HG03175 (cell line): ENCODE data around the gene ATP10A.
"Not testable (repeated sequence)": the region's sequence is repeated elsewhere in the genome, so short reads cannot be mapped to it uniquely, and the experiment has no call there.

Experiments
- ATAC-seq: cut with Tn5 transposase; IDR thresholded peaks from one replicate; pipeline ENCODE4 v1.9.1; 2021; ENCODE audit warnings: mild to moderate bottlenecking, moderate library complexity; ENCODE audit not compliant: unreplicated experiment

The ATP10A gene

DNA sequence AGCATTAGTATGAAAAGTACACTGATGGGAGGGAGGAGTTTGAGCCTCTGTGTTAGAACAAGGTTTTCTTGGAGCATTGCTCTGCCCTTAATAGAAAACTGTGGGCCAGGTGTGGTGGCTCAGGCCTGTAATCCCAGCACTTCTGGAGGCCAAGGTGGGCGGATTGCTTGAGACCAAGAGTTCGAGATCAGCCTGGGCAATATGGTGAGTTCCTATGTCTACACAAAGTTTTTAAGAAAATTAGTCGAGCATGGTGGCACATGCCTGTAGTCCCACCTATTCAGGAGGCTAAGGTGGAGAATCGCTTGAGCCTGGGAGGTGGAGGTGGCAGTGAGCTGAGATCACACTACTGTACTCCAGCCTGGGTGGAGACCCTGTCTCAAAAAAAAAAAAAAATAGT lies 103.7 kb downstream of the ATP10A start:
- no peak for ATAC-seq

DNA sequence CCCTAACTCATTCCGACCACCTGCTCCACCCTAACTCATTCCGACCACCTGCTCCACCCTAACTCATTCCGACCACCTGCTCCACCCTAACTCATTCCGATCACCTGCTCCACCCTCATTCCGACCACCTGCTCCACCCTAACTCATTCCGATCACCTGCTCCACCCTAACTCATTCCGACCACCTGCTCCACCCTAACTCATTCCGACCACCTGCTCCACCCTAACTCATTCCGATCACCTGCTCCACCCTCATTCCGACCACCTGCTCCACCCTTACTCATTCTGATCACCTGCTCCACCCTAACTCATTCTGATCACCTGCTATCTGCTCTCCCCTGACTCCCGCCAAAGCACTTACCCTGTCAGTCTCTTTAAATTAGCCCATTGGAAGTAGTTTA lies 104.5 kb downstream of the ATP10A start:
- ATAC-seq = not testable (repeated sequence)

DNA sequence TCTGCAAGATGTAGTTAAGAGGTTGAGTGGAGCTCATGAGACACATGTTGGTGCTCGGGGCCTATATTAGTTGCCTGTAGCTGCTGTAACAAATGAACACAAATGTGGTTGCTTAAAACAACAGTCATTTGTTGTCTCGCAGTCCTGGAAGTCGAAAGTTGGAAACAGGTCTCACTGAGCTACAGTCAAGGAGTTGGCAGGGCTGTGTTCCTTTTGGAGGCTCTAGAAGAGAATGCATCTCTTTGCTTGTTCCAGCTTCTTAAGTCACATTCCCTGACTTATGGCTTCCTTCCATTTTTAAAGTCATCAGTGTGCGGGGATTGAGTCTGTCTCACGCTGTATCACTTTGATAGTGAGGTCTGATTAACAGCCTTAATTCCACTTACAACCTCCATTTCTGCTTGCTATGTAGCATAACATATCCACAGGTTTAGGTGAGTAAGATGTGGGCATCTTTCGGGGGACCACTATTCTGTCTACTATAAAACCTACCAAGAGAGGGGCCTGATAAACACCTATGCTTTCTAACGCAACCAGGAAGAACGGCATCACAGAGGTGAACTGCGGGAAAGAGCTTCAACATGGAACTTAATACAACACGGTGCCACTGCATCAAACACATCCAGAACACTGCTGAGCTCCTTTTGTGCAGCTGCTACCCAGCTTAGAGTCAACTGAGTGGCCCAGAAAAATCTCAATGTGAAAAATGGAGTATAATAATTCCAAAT lies 119.4 kb downstream of the ATP10A start:
- ATAC-seq = no peak

DNA sequence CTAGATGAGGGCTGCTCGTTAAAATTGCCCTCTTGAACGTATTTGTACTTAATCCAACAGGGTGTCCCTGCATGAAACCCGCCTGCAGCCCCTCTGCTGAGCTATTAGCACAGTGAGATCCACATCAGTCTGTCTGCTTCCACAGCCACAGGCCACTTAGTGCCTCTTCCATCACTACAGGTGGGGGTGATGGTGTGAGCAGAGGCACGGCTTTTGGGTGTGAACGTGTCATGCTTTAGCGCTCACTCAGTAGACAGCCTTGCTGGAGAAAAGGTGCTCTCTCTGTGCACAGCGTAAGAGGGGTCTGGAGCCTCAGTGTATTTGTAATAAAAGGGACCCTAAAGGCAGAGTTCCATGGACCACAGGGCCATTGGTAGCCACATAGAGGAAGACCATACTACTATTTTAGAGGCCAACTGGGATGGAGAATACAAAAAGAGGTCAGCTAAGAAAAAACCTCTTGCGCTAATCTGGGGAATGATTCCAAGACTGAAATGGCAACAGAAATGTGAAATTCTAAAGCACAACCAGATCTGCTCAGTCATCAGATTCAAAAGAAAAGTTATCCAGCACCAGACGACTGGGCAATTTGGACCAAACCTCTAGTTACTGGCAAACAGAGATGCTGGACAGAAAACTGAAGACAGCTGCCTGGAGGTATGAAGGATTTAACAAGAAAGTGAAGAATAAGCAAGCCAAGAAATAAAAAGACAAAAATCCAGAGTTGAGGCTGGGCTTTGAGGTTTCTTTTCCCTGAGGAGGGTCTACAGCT lies 120.2 kb downstream of the ATP10A start:
- ATAC-seq = no peak

DNA sequence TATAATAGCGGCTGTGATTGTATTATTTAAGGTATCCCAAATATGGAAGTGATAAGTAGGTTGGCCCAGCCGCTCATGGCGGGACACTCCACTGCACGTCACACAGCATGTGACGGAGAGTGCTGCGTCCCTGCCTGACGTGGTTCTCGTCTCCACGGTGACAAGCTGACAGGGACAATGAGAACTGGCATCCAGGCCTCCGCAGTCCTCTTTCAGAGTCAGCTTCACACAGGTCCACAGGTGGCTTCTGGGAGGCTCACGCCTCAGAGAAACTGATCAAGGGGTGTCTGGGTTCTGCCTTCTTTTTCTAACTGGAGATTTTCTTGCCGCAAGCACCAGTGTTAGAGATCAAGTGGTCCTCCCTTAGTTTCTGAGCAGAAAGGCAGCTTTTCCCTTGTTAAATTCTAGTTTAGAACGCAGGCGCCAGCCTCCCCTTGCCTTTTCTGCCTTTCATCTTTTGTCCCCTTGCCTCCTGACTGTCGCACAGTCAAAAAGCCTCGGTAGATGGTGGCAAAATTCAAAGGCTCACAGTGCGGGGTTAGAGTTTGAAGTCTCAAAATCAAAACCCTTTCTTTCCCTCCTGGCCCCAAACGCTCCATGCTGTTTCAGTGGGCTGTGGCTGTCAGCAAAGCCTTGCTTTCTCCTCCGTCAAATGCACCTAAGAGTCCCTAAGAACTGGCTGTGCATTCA lies 120.9 kb downstream of the ATP10A start:
- no peak for ATAC-seq

DNA sequence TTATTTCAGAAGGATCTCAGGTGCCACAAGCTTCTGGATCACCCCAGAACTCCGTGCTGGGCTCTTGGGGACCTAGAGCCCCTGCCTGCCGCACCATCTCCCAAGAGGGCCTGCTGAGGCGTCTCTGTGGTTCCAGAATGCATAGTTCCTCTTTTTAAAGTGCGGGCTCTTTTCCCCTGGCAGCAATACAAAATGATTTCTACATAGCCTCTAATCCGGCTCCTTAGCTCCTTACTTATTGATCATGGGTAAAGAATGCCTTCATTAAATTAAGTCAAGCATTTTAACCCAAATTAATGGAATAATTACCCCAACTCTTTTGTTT lies 121.9 kb downstream of the ATP10A start:
- ATAC-seq = no peak

DNA sequence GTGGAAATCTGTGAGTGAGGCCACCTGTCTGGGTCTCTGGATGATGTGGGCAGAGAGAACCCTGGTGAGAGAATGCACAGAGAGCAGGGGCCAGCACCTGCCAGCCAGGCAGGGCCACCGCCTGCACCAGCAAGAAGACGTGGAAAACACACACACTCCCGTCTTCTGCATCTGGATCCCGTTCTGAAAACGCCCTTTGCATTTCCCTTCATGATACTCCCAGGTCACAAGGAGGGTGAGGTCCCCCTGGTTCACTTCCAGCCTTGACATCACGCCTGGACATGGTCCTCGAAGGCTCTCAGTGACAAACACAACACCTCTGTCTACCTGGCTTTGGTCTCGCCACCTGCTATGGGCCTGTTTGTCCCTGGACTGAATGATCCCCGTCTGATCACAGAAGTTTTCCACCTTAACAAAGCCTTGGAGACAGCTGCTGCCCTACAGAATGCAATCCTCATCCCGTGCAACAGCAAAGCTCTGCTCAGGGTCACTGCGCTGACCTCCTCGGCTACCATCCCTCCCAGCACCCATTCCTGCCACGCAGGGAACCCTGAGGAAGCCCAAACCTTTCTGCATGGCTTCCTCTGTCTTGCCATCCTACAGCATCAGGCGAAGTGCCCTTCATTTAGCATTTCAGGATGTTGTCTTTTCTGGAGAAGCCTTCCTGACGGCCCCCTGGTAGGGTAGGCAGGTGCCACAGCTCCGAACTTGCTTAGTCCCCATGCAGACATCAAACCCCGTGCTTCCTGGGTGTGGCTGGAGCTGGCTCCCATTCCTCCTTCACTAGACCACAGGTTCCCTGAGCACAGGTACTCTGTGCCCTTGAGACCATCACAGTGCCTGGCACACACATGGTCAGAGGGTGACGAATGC lies 122.5 kb downstream of the ATP10A start:
- no peak for ATAC-seq

DNA sequence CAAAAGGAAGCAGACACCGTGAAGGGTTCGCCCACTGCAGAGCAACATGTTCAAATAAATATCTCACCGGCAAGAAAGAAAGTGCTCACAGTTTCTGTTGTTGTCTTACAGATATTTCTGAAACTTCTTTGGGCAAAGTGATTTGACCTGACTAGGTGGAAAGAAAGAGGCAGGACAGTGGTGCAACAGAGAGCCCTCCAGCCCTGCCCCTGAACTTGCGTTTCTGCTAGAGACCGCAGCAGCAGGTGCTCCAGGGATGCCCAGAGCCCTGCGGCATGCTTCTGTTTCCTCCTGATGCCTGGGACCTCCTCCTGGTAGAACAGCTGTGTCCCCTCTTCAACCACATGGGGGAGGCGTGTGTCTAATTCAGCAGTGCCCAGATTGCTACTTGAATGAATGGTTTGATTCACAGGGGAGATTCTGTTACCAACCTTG lies 123.4 kb downstream of the ATP10A start:
- ATAC-seq = no peak

DNA sequence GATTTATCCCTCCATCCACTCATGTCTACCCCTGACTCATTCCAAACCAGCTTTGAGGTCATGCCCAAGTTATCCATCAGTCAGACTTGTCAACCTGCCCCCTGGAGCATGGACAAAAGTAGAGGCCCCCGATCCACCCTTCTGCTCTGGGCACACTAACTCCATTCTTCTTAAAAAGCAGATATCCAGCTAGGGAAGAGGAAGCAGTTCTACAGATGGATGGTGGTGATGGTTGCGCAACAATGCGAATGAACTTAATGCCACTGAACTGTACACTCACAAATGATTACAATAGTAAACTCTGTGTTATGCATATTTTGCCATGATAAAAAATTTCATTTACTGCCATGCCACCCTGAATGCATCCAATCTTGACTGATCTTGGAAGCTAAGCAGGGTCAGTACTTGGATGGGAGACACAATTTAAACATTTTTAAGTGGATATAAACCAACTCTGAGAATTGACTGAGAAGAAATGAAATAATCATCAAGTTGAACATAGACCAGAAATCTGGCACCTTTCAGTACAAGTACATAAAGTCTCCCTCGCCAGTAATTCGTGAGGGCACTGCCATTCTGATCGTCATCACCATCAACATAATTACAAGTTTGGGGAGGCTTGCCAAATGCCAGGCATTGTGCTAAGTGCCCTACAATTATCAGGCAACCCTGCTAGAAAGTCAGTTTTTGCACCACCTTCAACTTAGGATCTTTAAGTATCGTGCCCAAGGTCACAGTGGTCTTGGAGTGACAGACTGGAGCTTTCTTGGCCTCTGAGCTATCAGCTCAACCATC lies 124.8 kb downstream of the ATP10A start:
- ATAC-seq = no peak

DNA sequence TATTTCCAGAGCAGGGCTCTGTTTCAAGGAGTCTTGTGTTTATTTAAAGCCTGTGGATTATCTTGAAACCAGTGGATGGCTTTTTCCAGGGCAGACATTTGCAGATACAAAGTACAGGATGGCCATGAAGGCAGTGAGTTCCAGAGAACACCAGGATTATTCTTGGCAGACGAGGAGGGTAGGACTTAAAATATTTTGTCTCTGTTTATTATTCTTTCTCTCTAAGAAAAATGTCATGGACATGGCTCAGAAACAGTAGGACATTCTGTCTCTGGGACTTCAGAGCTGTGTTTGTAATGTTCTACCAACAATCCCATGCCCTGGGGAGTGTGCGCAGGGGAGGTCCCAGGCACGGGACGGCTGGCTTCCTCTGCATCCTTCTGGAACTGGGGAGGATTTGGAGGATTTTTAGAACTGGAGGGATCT lies 125.9 kb downstream of the ATP10A start:
- ATAC-seq = no peak

DNA sequence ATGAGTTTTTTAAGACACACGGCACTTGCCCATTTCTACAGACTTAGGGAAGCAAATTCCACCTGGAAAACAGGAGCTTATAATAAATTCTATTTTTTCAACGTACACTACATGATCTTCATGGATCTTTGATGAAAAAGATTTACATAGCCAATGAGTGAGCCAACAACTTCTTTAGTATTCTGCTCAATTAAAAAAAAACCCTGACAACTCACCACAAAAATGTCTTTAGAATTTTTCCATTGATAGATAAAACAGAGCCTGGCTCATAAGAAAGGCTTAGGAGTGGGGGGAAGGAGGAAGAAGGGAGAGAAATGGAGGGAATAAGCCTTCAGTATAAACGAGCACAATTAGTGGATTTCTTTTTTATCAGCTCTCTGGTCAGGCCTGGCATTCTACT lies 126.7 kb downstream of the ATP10A start:
- no peak for ATAC-seq

DNA sequence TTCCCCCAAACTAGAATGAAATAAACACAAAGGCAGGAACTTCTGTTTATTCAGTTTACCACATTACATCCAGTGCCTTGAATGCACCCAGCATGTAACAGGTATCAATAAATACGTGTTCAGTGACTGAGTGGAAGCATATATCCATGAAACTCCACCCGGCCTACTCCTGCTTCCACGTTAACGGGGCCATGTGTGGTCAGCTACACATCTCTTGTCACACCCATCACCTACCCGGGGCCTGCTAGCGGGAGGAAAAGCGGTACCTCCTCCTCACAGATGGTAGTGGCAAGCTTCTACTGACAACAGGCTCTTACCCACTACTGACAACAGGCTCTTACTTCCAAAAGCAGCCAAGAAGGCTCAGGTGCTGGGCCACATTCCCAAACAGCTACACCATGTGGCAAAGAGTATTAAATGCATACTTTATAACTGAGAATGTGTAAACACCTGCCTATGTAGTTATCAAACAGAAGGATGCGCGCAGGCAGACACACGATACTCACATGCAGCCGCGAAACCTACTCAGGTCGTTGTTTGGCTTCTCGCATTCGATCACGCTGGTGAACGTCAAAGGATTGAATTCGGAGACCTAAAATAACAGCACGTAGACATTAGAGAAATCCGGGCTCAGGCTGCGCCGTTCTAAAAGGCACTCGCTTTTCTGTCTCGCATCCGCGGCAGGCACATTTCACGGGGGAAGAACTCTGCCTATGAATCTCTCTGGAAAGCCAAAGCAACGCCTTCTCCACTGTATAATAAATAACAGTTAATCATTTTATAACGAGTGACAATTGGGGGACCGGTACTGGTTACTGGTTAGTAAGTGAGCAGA lies 127.4 kb downstream of the ATP10A start:
- ATAC-seq = no peak

DNA sequence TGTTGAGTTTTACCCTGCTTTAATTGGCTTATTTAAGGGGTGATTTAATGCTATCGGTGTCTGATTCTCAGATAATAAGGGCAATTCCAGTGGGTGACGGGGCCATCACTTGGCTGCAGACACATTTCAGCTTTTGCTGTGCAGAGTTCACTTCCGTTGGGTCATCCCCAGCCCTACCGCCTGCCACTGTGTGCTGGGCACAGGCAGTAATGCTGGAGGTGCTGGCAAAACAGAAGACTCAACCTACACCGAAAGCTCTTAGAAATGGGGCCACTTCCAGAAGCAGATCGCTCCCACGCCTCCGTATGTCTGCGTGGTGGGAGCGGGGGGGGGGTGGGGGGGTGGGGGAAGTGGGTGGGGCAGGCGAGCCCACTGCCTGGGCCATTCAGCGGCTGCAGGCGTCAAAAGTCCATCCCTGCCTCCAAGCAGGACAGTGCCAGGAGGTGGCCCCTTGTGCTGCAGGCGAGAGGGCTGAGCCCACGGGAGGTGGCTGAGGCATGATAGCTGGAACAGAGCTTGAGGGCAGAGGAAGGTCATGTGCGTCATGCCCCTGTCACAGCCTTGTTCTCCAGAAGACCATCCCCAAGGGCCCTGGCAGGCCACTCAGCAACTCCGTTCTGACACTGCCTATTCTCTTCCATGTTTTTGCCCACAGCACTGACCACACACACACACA lies 128.3 kb downstream of the ATP10A start:
- no peak for ATAC-seq

DNA sequence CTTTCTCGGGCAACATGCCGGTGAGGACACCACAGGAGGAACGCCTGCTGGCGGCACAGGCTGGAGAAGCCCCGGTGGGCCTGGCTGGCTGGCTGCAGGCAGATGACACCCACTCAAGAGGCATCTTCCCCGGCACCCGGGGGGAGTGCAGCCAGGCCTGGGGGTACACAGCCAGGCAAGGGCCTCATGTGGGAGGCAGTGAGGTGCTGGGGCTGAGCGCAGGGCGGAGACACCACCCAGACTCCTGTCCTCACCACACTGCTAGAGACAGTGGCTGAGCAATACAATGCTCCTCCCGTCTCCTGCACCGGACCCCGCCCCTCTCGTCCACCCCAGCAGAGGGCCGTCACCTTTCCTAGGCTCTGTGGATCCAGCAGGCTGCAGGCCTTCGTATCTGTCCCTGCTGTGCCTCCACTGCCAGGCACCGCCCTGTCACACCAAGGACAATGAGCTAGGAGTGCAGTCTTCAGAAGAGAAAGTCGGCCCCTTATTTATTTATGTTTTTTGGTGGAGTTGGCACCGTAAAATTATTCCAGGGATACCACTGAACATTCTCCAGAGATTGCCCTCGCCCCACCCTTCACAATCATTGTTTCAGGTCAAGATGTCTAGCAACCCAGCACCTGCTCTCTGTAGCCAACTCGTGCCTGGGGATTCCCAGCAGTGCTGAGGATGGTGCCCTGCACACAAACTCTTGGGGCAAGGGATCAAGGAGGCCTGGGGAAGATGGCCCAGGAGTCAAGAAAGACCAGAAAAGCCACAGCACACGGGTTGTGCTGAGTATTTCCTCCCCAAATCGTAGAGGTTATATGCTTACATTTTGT lies 129.1 kb downstream of the ATP10A start:
- no peak for ATAC-seq

DNA sequence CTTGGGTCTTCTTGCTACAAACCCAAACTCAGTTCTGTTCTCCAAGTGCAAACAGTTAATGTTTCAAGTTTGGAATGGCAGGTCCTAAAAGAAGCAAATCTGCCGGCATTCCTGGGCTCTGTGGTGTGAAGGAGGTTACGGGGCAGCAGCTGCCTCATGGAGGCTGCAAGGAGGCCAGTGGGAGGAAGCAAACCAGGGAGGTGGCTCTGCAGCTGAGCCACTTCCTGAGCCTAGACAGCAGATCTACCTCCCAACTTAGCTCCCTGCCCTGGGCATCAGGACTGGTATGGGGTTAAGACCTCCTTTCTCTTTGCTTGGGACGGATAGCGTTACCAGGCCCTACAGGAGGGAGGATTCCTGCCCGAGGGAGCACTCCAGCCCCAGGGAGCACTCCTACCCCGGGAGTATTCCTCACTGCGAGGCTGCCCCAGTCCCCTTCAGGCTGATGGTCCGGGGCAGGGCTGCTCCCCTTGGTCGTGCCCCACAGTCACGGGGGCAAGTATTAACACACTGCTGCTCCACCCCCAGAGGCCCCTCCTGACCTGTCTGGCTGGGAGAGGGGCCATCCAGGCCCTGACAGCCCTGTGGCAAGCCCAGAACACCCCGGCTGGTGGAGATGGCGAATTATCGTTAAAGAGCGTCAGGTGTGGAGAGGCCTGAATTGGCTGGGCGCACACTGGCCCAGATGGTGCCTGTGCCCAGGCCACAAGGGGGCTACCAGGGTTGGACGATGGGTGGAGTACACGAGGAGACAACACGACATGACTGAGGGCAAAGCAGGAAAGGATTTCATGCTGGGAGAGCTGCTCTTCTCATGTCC lies 129.9 kb downstream of the ATP10A start:
- no peak for ATAC-seq

DNA sequence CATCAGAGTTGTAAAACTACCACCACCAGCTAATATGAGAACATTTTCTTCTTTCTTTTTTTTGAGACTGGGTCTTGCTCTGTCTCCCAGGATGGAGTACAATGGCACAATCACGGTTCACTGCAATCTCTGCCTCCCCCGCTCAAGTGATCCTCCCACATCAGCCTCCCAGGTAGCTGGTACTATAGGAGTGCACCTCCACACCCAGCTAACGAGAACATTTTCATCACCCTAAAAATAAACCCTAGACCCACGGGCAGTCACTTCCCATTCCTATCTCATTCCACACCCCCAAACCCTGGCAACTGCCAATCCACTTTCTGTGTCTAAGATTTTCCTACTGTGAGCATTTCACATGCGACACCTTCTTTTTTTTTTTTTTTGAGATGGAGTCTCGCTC lies 130.9 kb downstream of the ATP10A start:
- no peak for ATAC-seq

DNA sequence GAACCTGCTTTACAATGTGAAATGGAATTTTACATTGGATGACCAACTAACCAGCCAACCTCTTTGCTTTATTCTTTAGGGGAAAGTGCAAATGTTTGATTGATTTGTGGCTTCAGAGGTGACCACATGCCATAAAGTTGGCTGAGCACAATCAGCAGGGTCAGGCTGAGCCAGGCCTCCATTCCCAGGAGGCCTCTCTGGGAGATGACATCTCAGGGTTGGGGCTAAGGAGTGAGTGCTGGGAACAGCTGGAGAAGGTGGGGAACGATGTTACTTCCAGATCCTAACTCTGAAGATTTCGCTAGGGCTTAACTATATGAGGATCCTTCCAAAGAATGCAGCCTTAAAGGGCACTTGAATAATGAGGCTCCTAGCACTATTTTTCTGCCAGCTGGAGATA lies 131.7 kb downstream of the ATP10A start:
- ATAC-seq = no peak
